GM12875 (cell line): ENCODE data around the gene GPALPP1.
"Not testable (repeated sequence)": the region's sequence is repeated elsewhere in the genome, so short reads cannot be mapped to it uniquely, and the experiment has no call there.

Experiments used
- H3K4me3 ChIP-seq: one replicate; pipeline ENCODE4 v1.5.1; 2011; ENCODE audit warnings: low read depth, low read length, control low read depth
- TF ChIP-seq, protein P1 (sequence below): IDR thresholded peaks from 2 replicates; pipeline ENCODE4 v1.5.1; 2011; ENCODE audit warnings: low read depth, mild to moderate bottlenecking, control low read depth, inconsistent platforms, low read length, moderate library complexity, borderline replicate concordance; ENCODE audit not compliant: insufficient read depth

The GPALPP1 gene

GRCh38 chr13:45049478-45049877, 60.1 kb downstream of the GPALPP1 start:
- TF ChIP-seq, protein P1, sequence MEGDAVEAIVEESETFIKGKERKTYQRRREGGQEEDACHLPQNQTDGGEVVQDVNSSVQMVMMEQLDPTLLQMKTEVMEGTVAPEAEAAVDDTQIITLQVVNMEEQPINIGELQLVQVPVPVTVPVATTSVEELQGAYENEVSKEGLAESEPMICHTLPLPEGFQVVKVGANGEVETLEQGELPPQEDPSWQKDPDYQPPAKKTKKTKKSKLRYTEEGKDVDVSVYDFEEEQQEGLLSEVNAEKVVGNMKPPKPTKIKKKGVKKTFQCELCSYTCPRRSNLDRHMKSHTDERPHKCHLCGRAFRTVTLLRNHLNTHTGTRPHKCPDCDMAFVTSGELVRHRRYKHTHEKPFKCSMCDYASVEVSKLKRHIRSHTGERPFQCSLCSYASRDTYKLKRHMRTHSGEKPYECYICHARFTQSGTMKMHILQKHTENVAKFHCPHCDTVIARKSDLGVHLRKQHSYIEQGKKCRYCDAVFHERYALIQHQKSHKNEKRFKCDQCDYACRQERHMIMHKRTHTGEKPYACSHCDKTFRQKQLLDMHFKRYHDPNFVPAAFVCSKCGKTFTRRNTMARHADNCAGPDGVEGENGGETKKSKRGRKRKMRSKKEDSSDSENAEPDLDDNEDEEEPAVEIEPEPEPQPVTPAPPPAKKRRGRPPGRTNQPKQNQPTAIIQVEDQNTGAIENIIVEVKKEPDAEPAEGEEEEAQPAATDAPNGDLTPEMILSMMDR = no peak
- no peak overlapping the region for H3K4me3 ChIP-seq

- H3K4me3 ChIP-seq = no peak overlapping the region
These were observed 62.0 kb downstream of the GPALPP1 start for GRCh38 chr13:45051315-45051714.

GRCh38 chr13:45055198-45055901, 66.0 kb downstream of the GPALPP1 start:
- H3K4me3 ChIP-seq = no peak overlapping the region
- TF ChIP-seq, protein P1 = no peak

More at GRCh38 chr13:45051315-45051714, 62.0 kb downstream of the GPALPP1 start:
- TF ChIP-seq, protein P1 = no peak

DNA sequence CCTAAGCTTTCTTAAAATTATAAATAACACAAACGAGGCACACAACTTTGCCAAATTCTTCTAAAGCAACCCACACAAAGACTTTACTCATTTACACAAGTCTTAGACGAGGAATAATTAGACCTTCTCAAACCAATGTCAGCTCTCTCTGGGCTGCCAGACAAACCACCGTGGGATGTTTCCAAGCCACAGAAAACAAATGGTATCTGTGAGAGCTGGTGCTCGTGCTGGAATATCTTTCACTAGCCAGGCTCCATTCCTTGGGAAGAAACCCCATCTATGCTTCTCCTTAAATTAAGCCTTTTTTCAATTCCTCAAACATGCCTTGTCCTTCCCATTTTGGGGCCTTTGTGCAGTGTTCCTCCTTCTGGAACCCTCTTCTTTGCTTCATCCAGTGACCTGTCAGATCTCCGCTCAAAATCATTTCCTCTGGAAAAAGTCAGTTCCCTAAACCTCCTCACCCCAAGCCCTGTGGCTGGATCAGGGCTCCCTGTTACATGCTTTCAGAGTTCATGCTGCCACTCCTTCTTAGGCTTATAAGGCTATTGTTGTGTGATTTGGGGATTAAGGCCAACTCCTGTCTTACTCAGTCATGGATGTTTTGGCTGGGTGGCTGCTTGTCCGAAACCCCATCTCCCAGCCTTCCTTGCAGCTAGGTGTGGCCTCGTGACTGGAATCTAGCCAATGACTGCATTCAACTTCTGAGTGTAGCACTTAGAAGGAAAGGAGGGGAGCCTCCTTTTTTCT, 66.7 kb downstream of the GPALPP1 start:
- H3K4me3 ChIP-seq = no peak overlapping the region
- TF ChIP-seq, protein P1 = no peak

DNA sequence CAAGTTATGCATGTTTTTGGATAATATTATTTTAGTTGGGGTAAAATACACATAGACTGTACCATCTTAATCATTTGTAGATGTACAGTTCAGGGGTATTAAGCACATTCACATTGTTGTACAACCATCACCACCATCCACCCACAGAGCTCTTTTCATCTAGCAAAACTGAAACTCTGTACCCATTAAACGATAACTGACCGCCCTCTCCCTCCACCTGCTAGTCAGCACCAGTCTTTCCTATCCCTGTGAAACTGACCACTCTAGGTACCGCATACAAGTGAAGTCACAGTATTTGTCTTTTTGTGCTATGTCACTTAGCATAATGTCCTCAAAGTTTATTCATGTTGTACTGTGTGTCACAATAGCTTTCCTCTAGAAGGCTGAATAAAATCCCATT, 70.7 kb downstream of the GPALPP1 start:
- TF ChIP-seq, protein P1 = no peak

DNA sequence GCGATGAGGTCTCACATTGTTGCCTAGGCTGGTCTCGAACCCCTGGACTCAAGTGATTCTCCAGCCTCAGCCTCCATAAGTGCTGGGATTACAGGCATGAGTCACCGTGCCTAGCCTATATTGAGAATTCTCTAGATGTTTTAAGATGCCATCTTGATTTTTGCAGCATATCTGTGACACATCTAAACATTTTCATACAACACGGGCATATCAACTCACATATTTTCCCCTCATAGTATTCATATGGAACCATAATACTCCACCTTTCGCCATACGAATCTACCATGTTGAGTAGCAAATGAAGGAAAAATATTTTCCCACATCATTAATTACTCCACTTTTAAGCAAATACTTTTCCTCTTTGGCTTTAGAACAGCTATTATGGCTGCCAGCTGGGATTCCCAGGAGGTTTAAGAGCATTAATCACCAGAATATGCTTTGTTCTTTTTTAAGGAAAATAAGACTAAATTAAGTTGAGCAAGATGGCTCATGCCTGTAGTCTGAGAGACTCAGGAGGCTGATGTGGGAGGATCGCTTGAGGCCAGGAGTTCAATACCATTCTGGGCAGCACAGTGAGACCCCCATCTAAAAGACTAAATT, 74.0 kb downstream of the GPALPP1 start:
- TF ChIP-seq, protein P1 = no peak
- no peak overlapping the region for H3K4me3 ChIP-seq

More for the DNA sequence above, 70.7 kb downstream of the GPALPP1 start:
- no peak overlapping the region for H3K4me3 ChIP-seq

- not testable (repeated sequence) for H3K4me3 ChIP-seq
These were observed 74.6 kb downstream of the GPALPP1 start for GRCh38 chr13:45063889-45064288.
